GM19455 (cell line): ENCODE data around the gene F3.
A peak's percentile ranks its signal among the peaks of the same experiment; 100 is the strongest.

Source experiments
- ATAC-seq: cut with Tn5 transposase; IDR thresholded peaks from one replicate; pipeline ENCODE4 v1.9.1; 2021; ENCODE audit not compliant: unreplicated experiment

The F3 gene

DNA sequence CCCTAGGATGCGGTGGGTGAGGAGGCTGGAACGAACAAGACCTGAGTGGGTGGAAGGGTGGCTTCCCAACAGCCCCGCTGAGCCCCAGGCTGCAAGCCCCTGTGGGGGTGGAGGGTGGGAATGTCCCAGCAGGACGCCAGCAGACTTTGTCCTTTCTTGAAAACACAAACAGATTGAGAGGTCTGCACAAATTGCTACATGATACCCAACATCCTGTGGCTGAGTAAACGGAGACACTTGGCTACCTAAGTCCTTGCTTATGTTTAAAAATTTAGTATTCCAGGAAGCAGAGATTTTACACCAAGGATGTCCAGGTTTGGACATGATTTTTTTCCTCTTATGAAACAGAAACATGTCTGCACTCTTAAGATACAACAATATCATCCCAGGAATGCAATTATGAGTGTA is 11.8 kb upstream of the F3 start:
- no peak for ATAC-seq

DNA sequence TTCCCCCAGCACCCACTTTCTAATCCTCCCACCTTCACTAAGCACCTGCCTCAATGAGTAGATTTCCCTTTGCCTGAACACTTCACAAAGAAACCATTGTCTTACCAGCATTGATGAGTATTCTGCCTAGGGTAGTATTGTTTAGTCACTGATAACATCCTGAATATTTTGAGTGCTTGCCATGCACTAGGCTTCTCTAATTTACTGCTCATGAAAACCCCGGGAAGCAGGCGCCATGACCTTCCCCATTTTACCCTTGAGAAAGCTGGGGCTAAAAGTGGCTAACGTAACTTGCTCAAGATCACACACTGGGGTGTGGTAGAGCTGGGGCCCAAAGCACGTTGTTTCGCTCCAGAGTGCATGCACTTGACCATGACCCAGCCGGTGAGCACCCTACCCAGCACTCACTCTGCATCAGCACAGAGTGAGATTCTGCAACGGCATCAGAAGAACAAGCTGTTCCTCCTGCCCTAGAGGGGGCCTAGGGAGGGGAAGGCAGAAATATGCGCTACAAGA is 10.6 kb upstream of the F3 start:
- no peak for ATAC-seq

DNA sequence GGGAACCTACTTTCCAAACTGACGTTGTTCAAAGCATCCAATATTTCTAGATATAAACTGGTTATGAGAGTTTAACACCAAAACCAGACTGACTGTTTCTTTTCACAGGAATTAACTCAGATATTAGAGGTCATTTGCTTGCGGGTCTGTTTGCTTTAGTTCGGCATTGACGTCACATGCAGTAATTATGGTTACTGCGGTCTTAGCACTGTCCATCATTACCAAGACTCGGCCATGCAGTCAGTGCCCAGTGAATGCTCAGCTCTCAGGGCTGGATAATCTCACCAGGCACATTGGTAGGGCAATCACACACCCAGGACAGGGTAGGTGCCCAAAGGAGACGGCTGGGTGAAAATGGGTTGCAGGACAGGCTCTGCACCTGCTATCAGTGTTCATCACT is 9.9 kb upstream of the F3 start:
- ATAC-seq, result no peak

DNA sequence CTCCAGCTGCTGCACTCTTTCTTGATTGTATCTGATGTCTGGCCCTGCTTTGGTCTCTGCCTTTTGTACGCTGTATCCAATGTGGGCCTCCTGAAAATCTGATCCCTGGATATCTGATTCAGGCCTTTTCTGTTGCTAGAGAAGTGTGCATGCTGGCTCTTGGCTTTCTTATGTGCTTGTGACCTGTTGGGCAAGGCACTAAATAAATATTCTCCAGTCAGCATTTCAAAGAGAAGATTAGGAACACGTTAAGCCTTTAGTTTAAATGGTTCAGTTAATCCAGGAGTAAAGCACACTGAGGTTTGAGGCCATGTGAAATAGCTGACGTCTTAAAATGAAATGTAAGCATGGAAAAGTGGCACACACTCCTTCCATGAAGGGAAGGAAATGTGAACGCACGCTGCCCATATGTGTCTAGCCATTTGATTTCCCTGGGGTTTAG is 9.3 kb upstream of the F3 start:
- ATAC-seq, result no peak

DNA sequence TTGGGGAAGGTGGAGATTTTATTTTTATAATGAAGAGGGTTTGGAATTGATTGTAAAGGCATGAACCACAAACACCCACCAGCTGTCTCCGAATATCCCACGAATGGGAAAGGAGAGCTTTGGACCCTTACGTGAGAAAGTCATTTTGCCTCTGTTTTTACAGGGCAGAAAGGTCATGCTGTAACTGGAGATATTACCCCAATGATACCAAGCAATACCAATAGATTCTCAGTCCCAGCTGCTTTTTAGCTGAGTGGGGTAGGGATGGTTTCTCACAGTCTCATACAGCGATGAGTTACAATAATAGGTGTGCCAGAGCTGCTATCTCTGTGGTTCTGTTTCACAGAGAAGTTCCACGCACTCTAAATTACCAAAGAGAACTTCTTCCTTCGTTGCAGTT is 8.8 kb upstream of the F3 start:
- ATAC-seq, result no peak

DNA sequence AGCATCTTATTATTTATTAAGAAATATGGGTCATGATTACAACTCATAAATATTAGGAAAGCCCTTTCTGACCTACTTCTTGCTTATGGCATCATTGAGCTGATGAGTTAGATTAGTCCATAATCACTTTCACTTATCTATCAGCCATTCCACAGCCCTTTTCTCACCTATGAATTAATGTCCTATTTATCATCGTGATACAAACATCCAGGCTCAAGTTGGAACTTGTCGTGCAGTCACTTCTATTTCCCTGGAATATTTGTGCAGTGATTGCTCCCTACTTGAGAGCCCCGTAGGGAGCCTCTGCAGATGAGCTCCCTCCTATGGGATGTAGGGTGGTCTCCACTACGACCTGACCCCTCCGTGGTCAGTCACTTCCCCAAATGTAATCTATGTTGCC is 8.1 kb upstream of the F3 start:
- no peak for ATAC-seq

DNA sequence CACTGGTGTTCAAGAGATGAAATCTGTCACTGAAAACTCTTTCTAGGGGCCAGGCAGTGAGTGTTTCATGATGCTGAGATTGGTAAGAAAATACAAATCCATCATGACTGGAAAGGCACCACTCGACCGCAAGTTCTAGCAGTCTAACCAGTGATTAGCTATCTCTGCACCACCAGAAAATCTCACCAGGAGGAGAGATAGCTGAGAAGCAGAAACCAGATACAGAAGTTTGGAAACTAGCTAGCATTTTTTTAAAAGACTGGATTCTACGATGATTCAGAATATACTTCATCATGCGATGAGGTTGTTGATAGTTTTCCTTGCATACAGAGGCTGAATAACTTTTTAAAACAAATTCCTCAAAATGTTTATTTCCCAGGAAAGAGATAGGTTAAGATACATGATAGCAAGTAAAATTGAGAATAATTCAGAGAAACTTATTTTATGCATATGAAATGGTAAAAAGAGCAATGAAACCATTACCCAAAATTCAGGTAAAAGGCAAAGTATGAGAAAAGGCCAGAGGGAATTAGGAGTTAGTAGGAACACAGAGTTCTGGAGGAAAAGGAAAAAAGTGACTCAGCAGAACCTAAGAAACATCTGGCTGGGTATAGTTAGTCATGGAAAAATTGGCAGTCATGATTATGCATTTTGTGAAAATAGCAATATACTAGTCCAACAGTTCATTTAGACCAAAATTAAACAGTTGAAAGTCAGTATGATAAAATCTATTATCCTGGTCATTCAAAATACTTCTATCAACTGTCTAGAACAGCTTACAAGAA is 3.3 kb upstream of the F3 start:
- no peak for ATAC-seq

DNA sequence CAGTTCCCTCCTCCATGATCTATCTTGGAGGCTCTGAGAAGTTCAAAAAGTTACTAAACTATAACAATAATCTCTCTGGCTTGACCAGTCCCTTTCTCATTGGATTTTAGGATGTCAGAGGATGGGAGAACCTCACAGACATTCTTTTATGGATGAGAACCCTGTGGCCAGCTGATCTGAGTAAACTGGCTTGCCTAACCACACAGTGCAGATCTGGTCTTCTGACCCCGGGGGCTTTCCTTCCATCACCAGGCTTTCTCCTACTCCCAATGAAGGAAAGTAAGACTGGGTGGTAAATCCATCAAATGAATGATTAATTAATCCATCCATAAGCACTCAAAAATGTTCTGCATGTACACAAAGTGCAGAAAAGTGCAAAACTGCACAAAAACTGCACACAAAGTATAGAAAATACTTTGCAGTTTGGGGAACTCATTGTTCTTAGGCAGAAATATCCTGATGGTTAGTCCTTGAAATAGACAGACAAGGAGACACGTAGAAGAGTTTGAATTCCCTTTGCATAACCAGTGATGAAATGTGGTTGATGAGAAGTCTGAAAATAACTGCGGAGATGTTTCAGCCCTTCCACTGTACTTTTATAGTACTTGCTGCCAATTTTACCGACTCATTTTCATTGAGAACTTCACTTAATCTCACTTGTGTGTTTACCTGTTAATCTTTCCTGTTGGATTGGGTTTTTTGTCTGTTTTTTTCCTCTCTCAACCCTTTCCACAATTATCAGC is 2.5 kb upstream of the F3 start:
- ATAC-seq, result no peak

DNA sequence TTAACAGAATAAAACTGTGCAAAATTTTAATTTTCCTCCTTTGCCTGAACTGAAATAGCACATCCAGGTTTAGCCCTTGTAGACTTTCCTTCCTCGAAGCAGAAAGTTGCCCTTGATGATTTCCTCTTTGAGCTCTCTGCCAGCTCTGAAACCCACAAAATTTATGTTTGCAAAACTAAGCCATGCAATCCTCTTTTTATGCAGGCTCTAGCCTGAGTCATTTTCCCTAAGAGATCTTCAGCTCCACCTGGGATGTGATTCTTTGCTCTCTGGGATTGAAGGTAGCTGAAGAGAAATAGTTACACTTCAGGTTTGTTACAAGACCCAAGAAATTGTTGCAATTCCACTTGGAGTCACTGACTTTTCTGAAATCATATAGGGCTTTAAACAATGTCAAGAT is 1.4 kb upstream of the F3 start:
- no peak for ATAC-seq

DNA sequence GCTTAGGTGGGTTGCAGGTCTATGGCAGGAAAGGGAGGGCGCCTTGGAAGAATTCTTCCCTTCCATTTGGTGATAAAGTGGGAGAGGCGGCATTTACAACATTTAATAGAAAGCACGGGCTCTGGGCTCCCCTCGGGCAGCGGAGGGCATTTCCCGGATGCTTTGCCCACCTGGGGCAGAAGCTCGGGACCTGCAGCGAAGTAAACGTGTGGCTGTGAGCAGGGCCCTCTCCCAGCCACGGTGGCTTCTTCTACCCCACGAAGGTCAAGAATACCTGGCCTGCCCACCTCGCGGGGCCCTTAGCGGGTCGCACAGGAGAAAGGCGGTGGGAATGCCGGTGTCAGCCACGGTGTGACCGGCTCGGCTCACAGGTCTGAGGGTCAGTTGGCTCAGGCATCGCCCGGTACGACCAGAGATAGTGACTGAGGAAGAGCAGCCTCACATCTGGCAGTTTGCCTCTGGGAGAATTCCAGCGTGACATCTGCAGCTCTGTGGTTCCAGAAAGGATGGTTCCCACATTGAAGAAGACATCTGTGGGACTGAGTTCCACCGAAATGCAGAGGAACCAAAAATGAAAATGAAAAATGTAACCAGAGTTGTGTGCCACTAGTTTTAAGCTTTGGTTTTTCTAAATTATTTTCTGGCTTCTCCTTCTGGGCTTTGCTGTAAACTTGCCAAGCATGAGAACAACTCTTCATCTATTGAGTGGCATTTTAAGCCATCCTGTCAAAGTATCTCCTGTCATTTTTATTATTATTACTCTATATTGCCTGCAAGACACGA is 720 bp upstream of the F3 start:
- ATAC-seq, result peak; percentile 22

DNA sequence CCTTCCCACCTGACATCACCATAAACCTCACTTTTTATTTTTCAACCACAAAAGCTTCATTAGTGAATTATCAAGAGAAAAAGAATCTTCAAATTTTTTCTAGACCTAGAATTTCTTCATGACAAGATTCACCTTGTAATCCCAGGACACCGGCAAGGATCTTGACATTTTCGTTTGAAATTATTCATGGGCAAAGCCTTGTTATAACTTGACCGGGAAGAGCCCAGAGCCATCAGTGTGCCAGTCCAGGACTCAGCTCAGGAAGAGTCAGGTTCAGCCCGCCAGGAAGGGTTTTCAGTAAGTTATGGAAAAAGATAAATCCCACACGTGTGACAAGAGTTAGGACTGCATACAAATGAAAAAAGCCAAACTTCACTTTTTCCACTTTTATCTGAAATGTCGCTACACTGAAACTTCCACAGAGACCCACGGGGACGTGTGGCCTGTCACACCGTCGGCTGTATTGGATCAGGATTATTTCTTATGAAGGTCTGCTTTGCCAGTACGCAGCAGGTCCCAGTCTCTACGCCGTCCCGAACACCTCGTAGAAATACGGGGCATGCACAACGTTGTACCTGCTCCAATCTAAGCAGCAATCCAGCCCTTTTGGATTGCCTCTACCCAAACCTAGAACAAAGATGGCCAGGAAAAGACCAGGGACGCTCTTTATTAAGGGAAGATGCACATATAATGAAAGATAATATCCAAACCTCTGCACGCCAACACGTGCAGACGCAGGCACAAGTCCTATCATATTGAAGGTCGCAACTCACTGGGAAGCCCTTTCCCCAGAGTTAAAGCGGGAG is 916 bp downstream of the F3 start:
- ATAC-seq, result no peak

DNA sequence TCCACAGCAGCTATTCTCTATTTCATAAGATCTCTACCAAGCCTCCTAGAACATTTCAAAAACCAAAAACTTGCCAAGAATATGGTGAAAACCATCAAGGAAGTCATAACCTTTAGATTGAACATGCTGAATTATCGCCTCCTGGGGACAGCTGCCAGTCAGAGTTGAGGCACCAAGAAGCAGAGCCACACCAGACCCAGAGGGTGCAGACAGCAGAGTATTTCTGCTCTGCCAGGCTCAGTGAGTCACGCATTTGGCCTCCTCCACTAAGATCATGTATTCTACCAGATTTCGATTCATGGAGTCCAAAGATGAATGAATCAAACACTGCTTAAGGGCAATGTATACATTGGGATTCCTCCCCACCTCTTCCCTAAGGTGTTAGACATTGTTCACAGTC is 2.1 kb downstream of the F3 start:
- ATAC-seq, result no peak

DNA sequence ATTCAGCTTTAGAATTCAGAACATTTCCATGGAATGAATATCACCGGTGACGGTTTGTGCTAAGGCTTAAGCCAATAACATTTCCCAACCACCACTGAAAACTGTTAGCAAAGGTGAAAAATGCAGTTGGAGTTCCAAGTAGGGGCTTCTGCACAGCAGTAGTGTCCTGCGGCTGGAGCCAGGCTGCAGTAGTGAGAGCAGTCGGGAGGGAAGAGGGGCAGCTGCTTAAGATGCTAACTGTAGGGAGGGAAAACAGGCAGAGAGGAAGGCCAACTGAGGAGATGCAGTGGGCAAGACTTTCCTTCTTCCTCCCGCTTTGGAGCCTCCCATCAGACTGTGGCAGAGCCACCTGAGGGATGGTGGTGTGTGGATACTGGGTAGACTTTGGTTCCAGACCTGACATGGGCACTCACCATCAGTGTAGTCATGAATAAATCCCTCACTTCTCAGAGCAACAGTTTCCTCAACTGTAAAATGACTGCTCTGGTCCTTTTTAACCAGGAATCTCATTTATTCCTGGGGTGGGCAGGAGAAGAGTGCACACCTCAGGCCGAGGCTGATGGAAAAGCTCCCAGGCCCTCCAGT is 3.2 kb downstream of the F3 start:
- no peak for ATAC-seq

DNA sequence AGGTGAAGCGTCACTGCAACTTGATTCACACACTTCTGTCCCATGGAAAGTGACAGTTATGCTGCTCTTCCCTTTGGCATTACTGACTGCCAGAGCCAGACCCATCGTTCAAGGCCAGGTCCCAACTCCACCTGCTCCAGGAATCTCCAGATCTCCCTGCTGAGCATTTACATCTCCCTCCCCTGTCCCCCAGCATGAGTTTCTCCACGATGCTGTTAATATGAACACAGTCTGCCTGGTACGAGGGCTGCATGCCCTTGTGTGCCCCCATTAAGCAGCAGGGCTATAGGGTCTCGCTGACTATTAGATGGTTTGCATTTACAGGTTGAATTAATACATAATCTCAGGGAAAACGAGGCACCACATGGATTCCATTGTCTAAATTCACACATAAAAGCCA is 4.3 kb downstream of the F3 start:
- no peak for ATAC-seq

DNA sequence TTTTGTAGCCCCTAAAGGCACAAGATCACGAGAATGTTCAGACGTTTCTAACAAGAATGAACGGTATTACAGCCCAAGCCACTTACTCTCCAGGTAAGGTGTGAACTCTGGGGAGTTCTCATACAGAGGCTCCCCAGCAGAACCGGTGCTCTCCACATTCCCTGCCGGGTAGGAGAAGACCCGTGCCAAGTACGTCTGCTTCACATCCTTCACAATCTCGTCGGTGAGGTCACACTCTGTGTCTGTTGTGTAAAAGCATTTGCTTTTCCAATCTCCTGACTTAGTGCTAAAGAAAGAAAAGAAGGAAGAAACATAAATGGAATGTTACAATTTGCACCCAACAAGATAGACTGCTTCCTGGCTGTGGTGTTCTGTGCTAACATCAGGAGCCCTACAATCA is 5.7 kb downstream of the F3 start:
- ATAC-seq, result no peak

DNA sequence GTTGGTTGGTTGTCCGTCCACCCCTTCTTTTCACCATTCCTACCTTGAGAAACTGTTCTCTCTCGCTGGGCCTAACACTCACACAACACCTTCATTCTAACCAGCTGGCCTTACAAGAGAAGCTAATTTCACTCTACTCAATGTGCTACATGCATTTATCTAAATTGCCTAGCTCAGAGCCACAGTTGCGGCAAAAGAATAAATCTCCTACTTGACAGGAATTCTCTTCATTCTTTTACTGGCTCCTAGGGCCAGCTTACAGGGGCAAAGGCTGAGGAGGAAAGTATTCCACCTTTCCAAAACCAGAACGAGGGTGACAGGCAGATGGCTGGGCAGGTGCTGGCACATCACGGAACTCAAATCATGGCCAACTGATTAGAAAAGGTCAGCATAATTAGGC is 6.5 kb downstream of the F3 start:
- no peak for ATAC-seq

DNA sequence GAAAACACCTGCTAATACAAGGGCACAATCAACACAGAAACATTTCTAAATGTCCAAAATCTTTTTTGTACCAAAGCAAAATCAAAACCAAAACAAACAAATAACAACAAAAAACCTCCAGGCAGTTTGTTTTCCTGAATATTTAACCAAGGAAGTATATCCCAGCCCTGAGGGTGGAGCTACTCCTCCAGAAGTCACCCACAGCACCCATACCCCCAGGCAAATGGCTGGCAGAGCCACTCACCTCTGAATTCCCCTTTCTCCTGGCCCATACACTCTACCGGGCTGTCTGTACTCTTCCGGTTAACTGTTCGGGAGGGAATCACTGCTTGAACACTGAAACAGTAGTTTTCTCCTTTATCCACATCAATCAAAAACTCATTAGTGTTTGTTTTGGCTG is 9.5 kb downstream of the F3 start:
- no peak for ATAC-seq

DNA sequence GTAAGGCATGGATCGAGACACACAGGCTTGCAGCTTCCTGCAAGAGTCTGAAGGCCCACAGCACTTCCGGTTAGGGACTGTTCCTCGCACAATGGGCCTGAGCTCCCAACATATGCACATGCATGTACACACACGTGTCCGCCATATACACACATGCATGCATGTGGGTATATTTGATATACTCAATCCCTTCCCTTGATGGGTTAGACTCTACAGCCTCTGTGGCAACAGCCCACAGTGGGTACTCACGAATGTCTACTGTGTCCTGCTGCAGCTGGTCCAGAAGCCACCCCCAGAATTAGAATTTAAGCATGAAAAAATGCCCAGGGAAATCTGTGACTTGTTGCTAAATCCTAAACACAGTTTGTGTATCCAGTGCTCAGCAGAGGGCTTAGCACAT is 9.9 kb downstream of the F3 start:
- ATAC-seq, result no peak

DNA sequence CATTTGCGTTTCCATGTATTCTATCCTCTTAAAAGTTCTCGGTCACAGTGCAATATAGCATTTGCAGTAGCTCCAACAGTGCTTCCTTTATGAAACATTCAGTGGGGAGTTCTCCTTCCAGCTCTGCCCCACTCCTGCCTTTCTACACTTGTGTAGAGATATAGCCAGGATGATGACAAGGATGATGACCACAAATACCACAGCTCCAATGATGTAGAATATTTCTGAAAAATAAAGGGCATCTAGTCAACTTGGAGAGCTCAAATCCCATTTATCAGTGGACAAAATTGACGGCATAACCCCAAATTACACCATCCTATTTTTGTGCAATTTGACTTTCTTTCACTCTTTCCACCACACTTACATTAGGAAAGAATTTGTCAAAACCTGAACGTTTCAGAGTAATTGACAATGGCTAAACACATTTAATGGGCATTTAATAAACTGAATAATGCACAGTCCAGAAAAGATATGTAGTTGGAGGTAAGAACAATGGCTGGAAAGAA is 11.1 kb downstream of the F3 start:
- ATAC-seq, result no peak

DNA sequence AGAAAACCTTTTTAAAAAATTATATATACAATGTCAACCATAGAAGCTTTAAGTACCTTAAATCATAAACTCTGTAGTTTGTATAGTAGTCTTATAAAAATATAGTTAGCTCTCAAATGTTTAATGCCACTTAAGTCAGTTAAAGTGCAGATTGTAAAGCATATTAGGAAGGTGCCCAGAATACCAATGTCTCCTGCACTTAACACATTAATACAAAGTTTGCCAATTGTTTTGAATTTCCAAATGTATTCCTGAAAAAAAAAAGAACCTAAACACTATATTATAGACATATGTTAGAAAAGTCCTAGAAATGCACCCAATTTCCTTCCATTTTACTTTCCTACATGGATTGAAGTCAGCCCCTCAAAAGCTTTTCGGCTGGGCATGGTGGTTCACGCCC is 12.1 kb downstream of the F3 start:
- ATAC-seq, result no peak
